ENCODE measurements around the gene PHKB.

DNA sequence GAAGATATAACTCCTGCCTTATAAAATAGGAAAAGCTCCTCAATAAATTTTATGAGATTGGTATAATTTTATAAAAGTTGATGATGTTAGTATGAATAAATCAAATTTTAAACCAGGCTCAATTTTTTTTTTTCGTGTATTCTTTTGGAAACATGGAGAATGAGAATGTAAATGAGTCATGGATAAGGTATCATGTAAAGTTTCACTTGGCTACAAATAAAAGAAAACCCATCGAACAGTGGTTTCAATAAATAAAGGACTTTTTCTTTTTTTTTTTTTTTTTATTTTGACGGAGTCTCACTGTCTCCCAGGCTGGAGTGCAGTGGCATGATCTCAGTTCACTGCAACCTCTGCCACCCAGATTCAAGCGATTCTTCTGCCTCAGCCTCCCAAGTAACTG, 67.3 kb downstream of the PHKB start:
- TF ChIP-seq ASH2L (IDR thresholded peaks at IDR 0.05; ENCODE audit: low read length) (no peak), CTCF (IDR thresholded peaks at IDR 0.05; ENCODE audit: control extremely low read depth in 1 of 3, insufficient read depth in 1 of 3, low read depth in 1 of 3, low read length in 3 of 3) (no peak), SIX5 (IDR thresholded peaks at IDR 0.05; ENCODE audit: low read depth, low read length) (no peak)

Data from H1 (cell line).